IMR-90 (cell line): ENCODE results near the gene CALN1. TPM values are rescaled to one million over a fixed set of nuclear protein-coding genes. Genes with fewer than 3 reads are reported as not detected.

Source experiments
- ATAC-seq: fragments of 200-7000 bp; cut with Tn5 transposase; 2 replicates; pipeline ENCODE4 v1.9.1; 2020; ENCODE audit warnings: low read depth, mild to moderate bottlenecking, moderate library complexity
- BruUV-seq: library from RNA; stranded (reverse); fragments of 400-500 nt; replicated peaks from 2 replicates; lab custom pipeline; 2021; lab: Mats Ljungman, UMichigan
- CTCF ChIA-PET: fragments of 300-600 bp; formaldehyde crosslinking; extraction: SDS; loops from one replicate; lab custom pipeline; 2021; ENCODE audit warnings: antibody characterized with exemption; lab: Yijun Ruan, JAX
- POLR2A ChIA-PET: fragments of 300-600 bp; sonication (Branson Sonifier 250); formaldehyde crosslinking; loops from one replicate; lab custom pipeline; 2022; ENCODE audit warnings: antibody characterized with exemption; ENCODE audit not compliant: unreplicated experiment; lab: Charles Lee
- DNase-seq: peaks from one replicate; pipeline ENCODE4 v3.0.0; 2013
- H2AFZ ChIP-seq: replicated peaks from 2 replicates; pipeline ENCODE3; 2013; ENCODE audit warnings: low read length, mild to moderate bottlenecking; ENCODE audit not compliant: poor library complexity
- H2AK5ac ChIP-seq: 2 replicates; pipeline ENCODE4 v1.6.1; 2013; ENCODE audit warnings: low read depth, low read length, inconsistent platforms
- H2AK9ac ChIP-seq: replicated peaks from 2 replicates; pipeline ENCODE3; 2013; ENCODE audit warnings: mild to moderate bottlenecking, low read depth, low read length, moderate library complexity; ENCODE audit not compliant: poor library complexity
- H2BK120ac ChIP-seq: 2 replicates; pipeline ENCODE4 v1.6.1; 2013; ENCODE audit warnings: low read depth, low read length, inconsistent platforms
- H2BK15ac ChIP-seq: 3 replicates; pipeline ENCODE4 v1.6.1; 2013; ENCODE audit warnings: low read depth, low read length, inconsistent platforms
- H2BK20ac ChIP-seq: 2 replicates; pipeline ENCODE4 v1.6.1; 2013; ENCODE audit warnings: low read depth, mild to moderate bottlenecking, inconsistent platforms, low read length, moderate library complexity
- H2BK5ac ChIP-seq: 2 replicates; pipeline ENCODE4 v1.6.1; 2013; ENCODE audit warnings: mild to moderate bottlenecking, low read depth, low read length, inconsistent platforms; ENCODE audit not compliant: poor library complexity, severe bottlenecking
- H3K14ac ChIP-seq: replicated peaks from 2 replicates; pipeline ENCODE4 v1.6.1; 2013; ENCODE audit warnings: low read depth, low read length, inconsistent platforms
- H3K18ac ChIP-seq: 2 replicates; pipeline ENCODE4 v1.6.1; 2013; ENCODE audit warnings: low read depth, low read length, control low read depth
- H3K23ac ChIP-seq: 2 replicates; pipeline ENCODE4 v1.6.1; 2013; ENCODE audit warnings: low read depth, low read length, inconsistent platforms
- H3K27ac ChIP-seq: 2 replicates; pipeline ENCODE4 v1.5.1; 2013; ENCODE audit warnings: mild to moderate bottlenecking, control low read depth, low read length; ENCODE audit not compliant: insufficient read depth
- H3K27me3 ChIP-seq: 2 replicates; pipeline ENCODE4 v1.6.1; 2013; ENCODE audit warnings: low read length; ENCODE audit not compliant: control insufficient read depth, insufficient read depth
- H3K36me3 ChIP-seq: 2 replicates; pipeline ENCODE4 v1.6.1; 2013; ENCODE audit warnings: low read length, mixed read lengths; ENCODE audit not compliant: control insufficient read depth, insufficient read depth
- H3K4ac ChIP-seq: 2 replicates; pipeline ENCODE4 v1.6.1; 2013; ENCODE audit warnings: low read depth, low read length, inconsistent platforms
- H3K4me1 ChIP-seq: 2 replicates; pipeline ENCODE4 v1.6.1; 2013; ENCODE audit warnings: low read length, mixed read lengths; ENCODE audit not compliant: control insufficient read depth, insufficient read depth
- H3K4me2 ChIP-seq: 2 replicates; pipeline ENCODE4 v1.6.1; 2013; ENCODE audit warnings: low read depth, mild to moderate bottlenecking, control low read depth, low read length, moderate library complexity
- H3K4me3 ChIP-seq: 2 replicates; pipeline ENCODE4 v1.5.1; 2013; ENCODE audit warnings: low read depth, mild to moderate bottlenecking, control low read depth, low read length, moderate library complexity; ENCODE audit not compliant: insufficient read depth
- H3K56ac ChIP-seq: 2 replicates; pipeline ENCODE4 v1.6.1; 2013; ENCODE audit warnings: low read length, inconsistent platforms; ENCODE audit not compliant: insufficient read depth; ENCODE audit errors: extremely low read depth
- H3K79me1 ChIP-seq, 2 experiments: 2 replicates each; pipeline ENCODE4 v1.6.1; 2013; ENCODE audit warnings: low read length in 2 of 2, inconsistent platforms in 1 of 2, low read depth in 1 of 2
- H3K9ac ChIP-seq: 2 replicates; pipeline ENCODE4 v1.6.1; 2013; ENCODE audit warnings: low read depth, low read length, control low read depth
- H3K9me1 ChIP-seq: 2 replicates; pipeline ENCODE4 v1.6.1; 2013; ENCODE audit warnings: low read length, inconsistent platforms; ENCODE audit not compliant: insufficient read depth
- H3K9me3 ChIP-seq: 2 replicates; pipeline ENCODE4 v1.6.1; 2013; ENCODE audit warnings: low read length; ENCODE audit not compliant: control insufficient read depth, insufficient read depth
- H4K20me1 ChIP-seq: 2 replicates; pipeline ENCODE4 v1.6.1; 2013; ENCODE audit warnings: low read length, inconsistent platforms; ENCODE audit not compliant: insufficient read depth
- H4K5ac ChIP-seq: 2 replicates; pipeline ENCODE4 v1.6.1; 2013; ENCODE audit warnings: mild to moderate bottlenecking, low read depth, low read length, control low read depth
- H4K8ac ChIP-seq, 2 experiments: 2 replicates each; pipeline ENCODE4 v1.6.1; 2013; ENCODE audit warnings: low read depth in 2 of 2, low read length in 2 of 2, control low read depth in 1 of 2, inconsistent platforms in 1 of 2
- H4K91ac ChIP-seq: 2 replicates; pipeline ENCODE4 v1.6.1; 2013; ENCODE audit warnings: low read depth, low read length, inconsistent platforms; ENCODE audit not compliant: insufficient read depth
- MAFK ChIP-seq: IDR thresholded peaks from 2 replicates; pipeline ENCODE4 v1.6.1; 2012; ENCODE audit warnings: low read depth, low read length, improper control_type of control experiment
- WGBS, 2 experiments: methylation state at CpG; one replicate each; pipeline versions ENCODE4 v1.1.5 to v1.1.7; 2013; ENCODE audit warnings: missing lambda C conversion rate in 2 of 2; ENCODE audit not compliant: insufficient read length in 1 of 2; ENCODE audit errors: extremely low coverage in 2 of 2; 5-methylcytosine and 5-hydroxymethylcytosine counted together
- dilution Hi-C: fragments of 300-500 bp; cut with HindIII; formaldehyde crosslinking; loops from one replicate; pipeline ENCODE4 v1.14.3; 2018; ENCODE audit warnings: low sequenced_read_pairs; ENCODE audit not compliant: unreplicated experiment
- in situ Hi-C: fragments of 300-500 bp; cut with MboI; formaldehyde crosslinking; loops from 3 replicates; pipeline ENCODE4 v1.14.3; 2019; ENCODE audit warnings: low sequenced_read_pairs, inconsistent platforms, mixed read lengths
- intact Hi-C: fragments of 100-400 bp; cut with micrococcal nuclease; formaldehyde crosslinking; loops from 2 replicates; pipeline ENCODE4 v1.10.0; 2022
- polyA plus RNA-seq, 3 experiments: library from polyadenylated mRNA; depleted of rRNA; stranded (reverse); fragments of >200 nt; gene quantifications; 2 replicates each; pipeline ENCODE4 v1.2.3, GENCODE V29; 2012; ENCODE audit warnings: low replicate concordance in 1 of 3
- total RNA-seq: library from RNA; depleted of rRNA; stranded (reverse); fragments of >200 nt; gene quantifications from 2 replicates; pipeline ENCODE4 v1.2.3, GENCODE V29; 2012

The CALN1 gene
- total and polyA plus RNA-seq, 2 of the 4 experiments (the other 2 are of a cell fraction) = not detected

DNA sequence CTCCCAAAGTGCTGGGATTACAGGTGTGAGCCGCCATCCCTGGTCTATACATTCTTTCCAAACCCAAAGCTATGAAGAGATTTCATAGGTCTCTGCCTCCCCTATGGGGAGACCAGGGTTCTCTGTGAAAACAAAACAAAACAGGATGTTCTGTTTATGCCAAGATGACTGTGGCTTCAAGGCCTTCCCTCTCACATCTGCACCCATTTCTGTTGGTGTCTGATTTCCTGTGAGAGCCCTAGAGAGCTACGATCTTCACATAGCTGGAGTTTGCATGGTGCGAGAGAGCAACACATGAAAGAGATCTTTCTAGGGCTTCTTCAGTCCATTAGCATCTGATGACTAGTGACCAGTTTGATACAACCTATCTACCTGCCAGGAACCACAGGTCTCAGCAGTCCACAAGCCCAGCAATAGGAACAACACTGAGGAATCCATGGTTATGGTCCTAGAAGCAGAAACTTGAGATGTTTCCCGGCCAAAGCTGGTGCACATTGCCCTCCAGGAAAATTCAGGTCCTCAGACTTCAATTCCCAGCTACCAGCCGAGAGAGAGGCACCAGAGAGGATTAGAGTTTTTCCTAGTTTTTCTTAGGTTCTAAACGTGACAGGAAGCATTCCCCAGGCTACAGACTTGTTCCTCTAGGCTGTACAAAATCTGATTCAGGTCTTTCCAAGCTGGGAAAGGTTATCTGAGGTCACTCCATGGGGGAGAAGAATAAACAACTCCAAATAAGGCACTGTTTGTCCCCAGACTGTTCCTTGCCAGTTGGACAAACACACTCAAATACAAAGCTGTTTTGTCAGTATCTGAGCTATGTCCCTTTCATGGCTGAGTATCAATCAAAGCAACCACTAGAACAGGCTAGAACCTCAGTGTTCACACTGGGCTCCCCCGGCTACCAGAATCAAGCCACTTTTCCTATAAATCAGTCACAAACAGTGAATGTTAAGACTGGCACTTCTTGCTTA lies 259.7 kb downstream of the CALN1 start:
- no peak for ATAC-seq
- Histone ChIP-seq H4K8ac (no peak overlapping the region), H4K5ac (no peak overlapping the region), H2BK5ac (no peak overlapping the region), H3K56ac (no peak overlapping the region), H3K18ac (no peak overlapping the region), H3K14ac (no peak overlapping the region), H3K79me1 (no peaks in the 10 kb centered on the region), H3K23ac (no peak overlapping the region), H2BK120ac (no peak overlapping the region), H3K9me1 (no peaks in the 10 kb centered on the region), H3K4me2 (no peak overlapping the region), H4K20me1 (no peaks in the 10 kb centered on the region), H3K4me1 (no peaks in the 10 kb centered on the region), H3K27me3 (no peaks in the 10 kb centered on the region), H2BK15ac (no peak overlapping the region), H3K4ac (no peak overlapping the region), H3K36me3 (no peaks in the 10 kb centered on the region), H4K91ac (no peak overlapping the region), H2BK20ac (no peak overlapping the region), H3K9ac (no peak overlapping the region), H3K9me3 (peaks cover 38% of the 10 kb centered on the region), H3K4me3 (no peak overlapping the region), H2AK5ac (no peak overlapping the region), H3K27ac (no peak overlapping the region), H2AFZ (no peak overlapping the region), H2AK9ac (no peak overlapping the region)
- WGBS, 2 experiments = 14% methylated on average over 1 of the region's 7 CpGs; no CpG with 5 or more reads in 1 of the 2 experiments
- dilution Hi-C loops (no loop called here), intact Hi-C loops (no loop called here), in situ Hi-C loops (no loop called here)
- ChIA-PET CTCF (no interaction called here), POLR2A (no interaction called here)
- DNase-seq = no peak
- no peak for TF ChIP-seq MAFK
- no TSS peak for BruUV-seq
